KMS-11 (cell line): ENCODE results near the gene NKX1-1.
"Not testable (repeated sequence)": the region's sequence is repeated elsewhere in the genome, so short reads cannot be mapped to it uniquely, and the experiment has no call there.

Source experiments
- H2AFZ ChIP-seq: fragments of 200-600 bp; sonication (generic); 2 replicates; pipeline ENCODE4 v1.6.1; 2016; ENCODE audit warnings: antibody characterized with exemption, mixed run types, low read depth
- H3K27ac ChIP-seq: fragments of 200-600 bp; sonication (generic); 2 replicates; pipeline ENCODE4 v1.6.1; 2016; ENCODE audit warnings: mild to moderate bottlenecking, mixed run types
- H3K27me3 ChIP-seq: fragments of 200-600 bp; sonication (generic); 2 replicates; pipeline ENCODE4 v1.6.1; 2017; ENCODE audit warnings: mild to moderate bottlenecking, low read depth, mixed run types, moderate library complexity; ENCODE audit not compliant: insufficient read depth
- H3K36me3 ChIP-seq: fragments of 200-600 bp; sonication (generic); 2 replicates; pipeline ENCODE4 v1.6.1; 2017; ENCODE audit warnings: mild to moderate bottlenecking, mixed run types; ENCODE audit not compliant: insufficient read depth
- H3K4me1 ChIP-seq: fragments of 200-600 bp; sonication (generic); 2 replicates; pipeline ENCODE4 v1.6.1; 2016; ENCODE audit warnings: mild to moderate bottlenecking, low read depth, mixed run types; ENCODE audit not compliant: poor library complexity, severe bottlenecking
- H3K4me2 ChIP-seq: fragments of 200-600 bp; sonication (generic); 2 replicates; pipeline ENCODE4 v1.7.0; 2016; ENCODE audit warnings: mild to moderate bottlenecking, mixed run types
- H3K4me3 ChIP-seq: fragments of 200-600 bp; sonication (generic); IDR thresholded peaks from 2 replicates; pipeline ENCODE4 v1.6.1; 2017; ENCODE audit warnings: low read depth, low read length, mixed read lengths; ENCODE audit not compliant: insufficient read depth
- H3K79me2 ChIP-seq: fragments of 200-600 bp; sonication (generic); 2 replicates; pipeline ENCODE4 v1.6.1; 2016; ENCODE audit warnings: low read depth, mixed run types; ENCODE audit not compliant: insufficient read depth
- H3K9ac ChIP-seq: fragments of 200-600 bp; sonication (generic); 2 replicates; pipeline ENCODE4 v1.6.1; 2016; ENCODE audit warnings: mild to moderate bottlenecking, mixed run types
- H4K20me1 ChIP-seq: fragments of 200-600 bp; sonication (generic); 2 replicates; pipeline ENCODE4 v1.6.1; 2016; ENCODE audit warnings: mild to moderate bottlenecking, mixed run types; ENCODE audit not compliant: insufficient read depth
- TF ChIP-seq, protein P1 (sequence below): fragments of 200-600 bp; sonication (generic); conservative IDR thresholded peaks from 2 replicates; pipeline ENCODE4 v1.6.1; 2017; ENCODE audit warnings: low read depth, mild to moderate bottlenecking, antibody characterized with exemption, low read length, moderate library complexity, mixed read lengths

The NKX1-1 gene

DNA sequence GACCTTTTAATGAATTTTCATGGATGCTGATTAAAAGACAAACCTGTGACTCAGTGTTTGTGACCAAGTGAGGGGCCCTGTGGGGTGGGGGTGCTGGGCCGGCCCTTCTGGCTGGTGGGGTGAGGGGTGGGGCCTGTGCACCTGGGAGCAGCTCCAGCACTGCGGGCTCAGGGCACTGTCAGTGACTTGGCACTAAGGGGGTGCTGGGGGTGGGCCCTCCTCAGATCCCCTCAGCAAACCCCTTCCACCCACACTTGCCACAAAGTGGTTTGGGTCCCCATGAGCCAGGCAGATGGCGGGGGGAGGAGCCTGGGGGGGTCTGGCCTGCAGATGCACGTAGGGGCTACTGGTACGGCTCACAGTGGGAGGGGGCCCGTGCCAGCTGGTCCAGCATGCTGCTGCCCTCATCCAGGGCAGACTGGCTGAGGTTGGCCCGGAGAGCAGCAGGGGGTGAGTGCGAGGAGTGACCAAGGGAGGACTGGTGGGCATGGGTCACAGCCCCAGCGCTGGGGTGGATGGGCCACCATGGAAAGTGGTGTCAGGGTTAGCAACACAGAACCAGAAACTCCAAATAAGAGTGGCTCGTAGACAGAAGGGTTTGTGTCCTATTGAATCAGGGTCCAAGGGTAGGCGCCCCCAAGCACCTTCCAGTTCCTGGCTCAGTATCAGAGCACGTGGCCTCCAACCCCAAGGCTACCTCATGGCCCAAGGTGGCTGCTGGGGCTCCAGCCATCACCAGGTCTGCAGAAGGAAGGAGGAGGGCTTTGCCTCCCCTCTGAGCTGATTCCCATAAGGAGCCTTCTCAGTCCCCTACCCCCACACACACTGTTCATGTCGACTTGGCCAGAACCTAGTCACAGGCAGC lies 10.1 kb downstream of the NKX1-1 start:
- no peak overlapping the region for H3K9ac ChIP-seq
- no peak overlapping the region for H3K4me3 ChIP-seq
- H3K4me1 ChIP-seq, result no peaks in the 10 kb centered on the region
- no peaks in the 10 kb centered on the region for H3K79me2 ChIP-seq
- H3K4me2 ChIP-seq, result no peak overlapping the region
- H3K27ac ChIP-seq, result no peak overlapping the region
- H4K20me1 ChIP-seq, result no peaks in the 10 kb centered on the region
- no peaks in the 10 kb centered on the region for H3K36me3 ChIP-seq
- H2AFZ ChIP-seq, result no peak overlapping the region
- TF ChIP-seq, protein P1, sequence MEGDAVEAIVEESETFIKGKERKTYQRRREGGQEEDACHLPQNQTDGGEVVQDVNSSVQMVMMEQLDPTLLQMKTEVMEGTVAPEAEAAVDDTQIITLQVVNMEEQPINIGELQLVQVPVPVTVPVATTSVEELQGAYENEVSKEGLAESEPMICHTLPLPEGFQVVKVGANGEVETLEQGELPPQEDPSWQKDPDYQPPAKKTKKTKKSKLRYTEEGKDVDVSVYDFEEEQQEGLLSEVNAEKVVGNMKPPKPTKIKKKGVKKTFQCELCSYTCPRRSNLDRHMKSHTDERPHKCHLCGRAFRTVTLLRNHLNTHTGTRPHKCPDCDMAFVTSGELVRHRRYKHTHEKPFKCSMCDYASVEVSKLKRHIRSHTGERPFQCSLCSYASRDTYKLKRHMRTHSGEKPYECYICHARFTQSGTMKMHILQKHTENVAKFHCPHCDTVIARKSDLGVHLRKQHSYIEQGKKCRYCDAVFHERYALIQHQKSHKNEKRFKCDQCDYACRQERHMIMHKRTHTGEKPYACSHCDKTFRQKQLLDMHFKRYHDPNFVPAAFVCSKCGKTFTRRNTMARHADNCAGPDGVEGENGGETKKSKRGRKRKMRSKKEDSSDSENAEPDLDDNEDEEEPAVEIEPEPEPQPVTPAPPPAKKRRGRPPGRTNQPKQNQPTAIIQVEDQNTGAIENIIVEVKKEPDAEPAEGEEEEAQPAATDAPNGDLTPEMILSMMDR, result no peak
- no peaks in the 10 kb centered on the region; the same call in 1 of the 2 replicates for H3K27me3 ChIP-seq

DNA sequence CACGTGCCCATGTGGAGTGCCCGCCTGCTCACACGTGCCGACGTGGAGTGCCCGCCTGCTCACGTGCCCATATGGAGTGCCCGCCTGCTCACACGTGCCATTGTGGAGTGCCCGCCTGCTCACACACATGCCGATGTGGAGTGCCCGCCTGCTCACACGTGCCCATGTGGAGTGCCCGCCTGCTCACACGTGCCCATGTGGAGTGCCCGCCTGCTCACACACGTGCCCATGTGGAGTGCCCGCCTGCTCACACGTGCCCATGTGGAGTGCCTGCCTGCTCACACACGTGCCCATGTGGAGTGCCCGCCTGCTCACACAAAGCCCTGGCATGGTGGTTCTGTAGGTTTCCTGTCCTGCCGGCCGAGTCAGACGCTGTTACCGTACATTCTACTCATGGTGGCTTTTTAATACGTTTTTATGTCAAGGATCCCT lies 10.8 kb downstream of the NKX1-1 start:
- H3K27me3 ChIP-seq, H3K79me2 ChIP-seq, H3K36me3 ChIP-seq, H3K4me1 ChIP-seq, H3K4me3 ChIP-seq, H3K9ac ChIP-seq, H4K20me1 ChIP-seq, H2AFZ ChIP-seq, H3K27ac ChIP-seq, H3K4me2 ChIP-seq: not testable (repeated sequence)

DNA sequence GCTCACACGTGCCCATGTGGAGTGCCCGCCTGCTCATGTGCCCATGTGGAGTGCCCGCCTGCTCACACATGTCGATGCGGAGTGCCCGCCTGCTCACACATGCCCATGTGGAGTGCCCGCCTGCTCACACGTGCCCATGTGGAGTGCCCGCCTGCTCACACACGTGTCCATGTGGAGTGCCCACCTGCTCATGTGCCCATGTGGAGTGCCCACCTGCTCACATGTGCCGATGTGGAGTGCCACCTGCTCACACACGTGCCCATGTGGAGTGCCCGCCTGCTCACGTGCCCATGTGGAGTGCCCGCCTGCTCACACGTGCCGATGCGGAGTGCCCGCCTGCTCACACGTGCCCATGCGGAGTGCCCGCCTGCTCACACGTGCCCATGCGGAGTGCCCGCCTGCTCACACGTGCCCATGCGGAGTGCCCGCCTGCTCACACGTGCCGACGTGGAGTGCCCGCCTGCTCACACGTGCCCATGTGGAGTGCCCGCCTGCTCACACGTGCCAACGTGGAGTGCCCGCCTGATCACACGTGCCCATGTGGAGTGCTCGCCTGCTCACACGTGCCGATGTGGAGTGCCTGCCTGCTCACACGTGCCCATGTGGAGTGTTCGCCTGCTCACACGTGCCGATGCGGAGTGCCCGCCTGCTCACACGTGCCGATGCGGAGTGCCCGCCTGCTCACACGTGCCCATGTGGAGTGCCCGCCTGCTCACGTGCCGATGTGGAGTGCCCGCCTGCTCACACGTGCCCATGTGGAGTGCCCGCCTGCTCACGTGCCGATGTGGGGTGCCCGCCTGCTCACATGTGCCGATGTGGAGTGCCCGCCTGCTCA lies 11.5 kb downstream of the NKX1-1 start:
- H3K4me3 ChIP-seq, H3K79me2 ChIP-seq, H3K27me3 ChIP-seq: not testable (repeated sequence)

DNA sequence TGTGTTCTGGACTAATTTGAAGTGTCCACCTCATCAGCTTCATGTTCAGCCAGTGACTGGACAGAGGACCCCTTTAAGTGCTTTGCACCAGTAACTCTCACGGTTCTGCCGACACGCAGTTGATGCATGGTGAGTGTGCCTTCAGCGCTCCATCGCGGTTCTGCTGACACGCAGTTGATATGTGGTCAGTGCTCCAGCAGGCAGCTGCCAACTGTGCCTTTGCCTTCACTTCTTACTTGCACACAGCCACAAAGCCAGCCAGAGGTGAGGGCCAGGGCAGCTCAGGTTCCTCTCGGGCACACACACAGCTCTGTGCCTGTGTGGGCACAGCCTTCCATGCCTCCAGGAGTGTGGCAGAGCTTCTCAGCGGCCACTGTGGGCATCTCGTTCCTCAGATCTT lies 12.4 kb downstream of the NKX1-1 start:
- no peaks in the 10 kb centered on the region for H3K4me1 ChIP-seq
- no peak overlapping the region for H3K4me2 ChIP-seq
- no peaks in the 10 kb centered on the region for H3K36me3 ChIP-seq
- no peak overlapping the region for H2AFZ ChIP-seq
- H3K27ac ChIP-seq, result no peak overlapping the region
- H3K4me3 ChIP-seq, result no peak overlapping the region
- H4K20me1 ChIP-seq, result no peaks in the 10 kb centered on the region
- no peaks in the 10 kb centered on the region for H3K27me3 ChIP-seq
- TF ChIP-seq, protein P1, result no peak
- no peak overlapping the region for H3K9ac ChIP-seq
- H3K79me2 ChIP-seq, result no peaks in the 10 kb centered on the region

More for the DNA sequence above, 11.5 kb downstream of the NKX1-1 start:
- H3K4me2 ChIP-seq, H4K20me1 ChIP-seq, H3K9ac ChIP-seq, H3K36me3 ChIP-seq, H2AFZ ChIP-seq, H3K27ac ChIP-seq, H3K4me1 ChIP-seq: not testable (repeated sequence)

DNA sequence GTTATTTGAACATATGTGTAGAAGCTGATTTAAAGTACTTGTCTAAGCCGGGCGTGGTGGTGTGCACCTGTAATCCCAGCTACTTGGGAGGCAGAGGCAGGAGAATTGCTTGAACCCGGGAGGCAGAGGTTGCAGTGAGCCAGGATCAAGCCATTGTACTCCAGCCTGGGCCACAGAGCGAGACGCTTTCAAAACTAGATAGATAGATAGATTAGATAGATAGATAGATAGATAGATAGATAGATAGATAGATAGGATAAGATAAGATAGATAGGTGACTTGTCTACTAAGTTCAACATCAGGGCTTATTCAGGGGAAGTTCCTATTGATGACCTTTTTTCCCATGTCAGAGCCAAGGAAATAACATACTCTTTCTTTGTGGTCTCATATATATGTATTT lies 12.9 kb downstream of the NKX1-1 start:
- not testable (repeated sequence) for H3K79me2 ChIP-seq, H3K27me3 ChIP-seq, H3K36me3 ChIP-seq, H3K4me1 ChIP-seq, H3K4me2 ChIP-seq, H2AFZ ChIP-seq, H3K4me3 ChIP-seq, H3K9ac ChIP-seq, H3K27ac ChIP-seq, H4K20me1 ChIP-seq
